Sciatic nerve (tissue), 2 donors: Measurements from ENCODE around the gene CNTN5. TPM values are rescaled to one million over a fixed set of nuclear protein-coding genes. Genes with fewer than 3 reads are reported as not detected.

ENCODE experiments used
- ATAC-seq: fragments of 200-7000 bp; cut with Tn5 transposase; one replicate; pipeline ENCODE4 v1.9.1; 2020; ENCODE audit warnings: mild to moderate bottlenecking, moderate library complexity
- DNase-seq: peaks from one replicate; pipeline ENCODE4 v3.0.0-alpha.2; 2020; ENCODE audit warnings: low spot score
- intact Hi-C: fragments of 100-400 bp; cut with DNase I; formaldehyde crosslinking; loops from one replicate; pipeline ENCODE4 v1.14.2; 2022
- total RNA-seq: library from RNA; stranded (reverse); fragmentation: NEBNext Ultra II Directional; extraction: Animal tissue kit (Norgen Biotek cat#: 25700); gene quantifications from one replicate; pipeline ENCODE4 v1.2.1, GENCODE V29; 2021
- donor health status: DM: no; HTN: no; CAD: no.
- donor health status: DM: no; HTN: no; CAD: no.

Gene CNTN5
- total RNA-seq, 1 donor from 2014 or later: not detected

DNA sequence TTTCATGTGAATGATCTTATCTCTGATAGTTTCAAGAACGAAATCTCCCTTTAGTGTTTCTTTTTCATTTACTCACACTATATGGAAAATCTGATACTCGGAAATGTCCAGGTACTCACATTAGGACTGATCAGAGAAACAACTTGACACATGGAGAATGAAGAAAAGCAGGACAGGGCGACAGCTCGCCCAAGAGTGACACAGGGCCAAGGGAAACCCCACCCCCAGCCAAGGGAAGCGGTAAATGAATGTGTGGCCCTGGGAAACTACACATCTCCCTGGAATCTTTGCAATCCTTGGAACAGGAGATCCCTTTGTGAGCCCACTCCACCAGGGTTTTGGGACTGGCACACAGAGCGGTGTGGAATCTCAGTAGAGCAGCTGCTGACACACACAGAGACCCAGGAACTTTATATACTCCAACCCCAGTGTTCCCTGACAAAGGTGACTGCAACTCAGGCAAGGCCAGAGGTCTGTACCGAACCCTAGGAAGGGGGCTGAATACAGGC lies 1362.7 kb downstream of the CNTN5 start:
- intact Hi-C loops: no loop called here
- DNase-seq (no peak), ATAC-seq (no peak)

- ATAC-seq (no peak), DNase-seq (no peak)
- intact Hi-C loops: no loop called here
Observed at GRCh38 chr11:100396266-100396665, 1375.5 kb downstream of the CNTN5 start.

- DNase-seq (no peak), ATAC-seq (no peak)
- intact Hi-C loops: no loop called here
Observed at GRCh38 chr11:100397401-100397800, 1376.7 kb downstream of the CNTN5 start.

DNA sequence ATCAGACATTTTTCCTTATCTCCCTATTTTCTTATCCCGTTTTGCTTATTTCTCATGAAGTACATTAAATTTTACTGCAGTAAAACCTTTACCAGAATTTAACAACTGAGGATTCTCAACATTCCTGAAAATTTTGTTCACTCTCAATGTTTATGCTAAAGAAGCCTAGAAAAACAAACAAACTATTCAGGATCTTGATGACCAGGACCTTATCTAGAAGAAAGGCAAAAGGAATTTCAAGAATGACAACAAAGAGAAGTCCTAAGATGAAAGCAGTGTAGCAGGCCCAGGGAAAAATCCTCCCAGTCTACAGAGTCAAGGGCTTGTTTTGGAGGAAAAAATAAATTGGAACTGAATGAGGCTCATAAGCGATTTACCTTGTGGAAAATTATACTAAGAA lies 1383.1 kb downstream of the CNTN5 start:
- DNase-seq (no peak), ATAC-seq (no peak)
- intact Hi-C loops: no loop called here

- no peak for DNase-seq
- intact Hi-C loops: no loop called here
- ATAC-seq: no peak
Observed at GRCh38 chr11:100404907-100405306, 1384.2 kb downstream of the CNTN5 start.
